Putamen (tissue), 1 donor: ENCODE data around the gene PALLD.

Experiments used
- DNase-seq: peaks from one replicate; pipeline ENCODE4 v3.0.0-alpha.2; 2016; ENCODE audit warnings: low spot score

PALLD gene

DNA sequence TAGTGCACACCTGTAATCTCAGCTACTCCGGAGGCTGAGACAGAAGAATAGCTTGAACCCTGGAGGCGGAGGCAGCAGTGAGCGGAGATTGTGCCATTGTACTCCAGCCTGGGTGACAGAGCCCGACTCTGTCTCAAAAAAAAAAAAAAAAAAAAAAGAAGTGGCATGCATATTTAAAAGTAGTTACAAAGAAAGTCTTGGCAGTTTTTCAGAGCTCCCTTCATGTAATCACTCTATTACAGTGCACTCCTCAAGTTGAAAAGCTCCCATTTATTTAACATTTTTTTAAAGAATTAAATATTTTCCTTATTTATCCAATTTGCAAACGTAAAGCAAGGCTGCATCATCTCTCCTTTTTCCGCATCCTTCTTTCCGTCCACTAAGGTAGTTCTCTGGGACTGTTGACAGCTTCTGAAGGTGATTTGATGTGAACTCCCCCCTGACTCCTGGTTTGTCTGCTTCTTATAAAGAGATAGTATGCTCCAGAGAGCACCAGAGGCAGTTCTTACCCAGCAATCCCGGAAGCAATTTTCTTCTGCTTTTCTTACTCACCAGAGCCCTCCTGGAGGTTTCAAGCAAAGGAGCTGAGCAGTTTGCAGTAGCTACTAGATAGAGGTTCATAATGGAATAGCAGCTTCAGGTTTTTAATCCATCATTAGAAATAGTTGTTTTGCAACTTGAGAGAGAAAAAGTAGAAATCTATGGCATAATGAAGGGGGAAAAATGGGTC lies 151.0 kb downstream of the PALLD start:
- DNase-seq = no peak

DNA sequence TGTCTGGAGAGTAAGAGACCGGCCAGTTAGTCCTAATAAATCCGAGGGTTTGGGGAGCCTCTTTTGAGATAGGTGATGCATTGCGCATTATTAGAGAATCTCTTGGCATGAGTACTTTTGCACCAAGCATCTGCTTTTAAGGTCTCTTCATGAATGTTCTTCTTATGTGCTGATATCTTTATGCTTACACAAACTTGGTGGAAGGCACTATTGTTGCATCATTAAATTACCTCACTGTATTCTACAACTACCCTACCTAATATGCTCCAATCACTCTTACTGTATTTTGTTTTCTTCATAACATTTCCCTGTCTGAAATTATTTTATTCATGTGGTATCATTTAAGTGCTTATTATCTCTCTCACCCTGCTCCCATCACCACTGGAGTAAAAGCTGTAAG lies 151.6 kb downstream of the PALLD start:
- DNase-seq = no peak

DNA sequence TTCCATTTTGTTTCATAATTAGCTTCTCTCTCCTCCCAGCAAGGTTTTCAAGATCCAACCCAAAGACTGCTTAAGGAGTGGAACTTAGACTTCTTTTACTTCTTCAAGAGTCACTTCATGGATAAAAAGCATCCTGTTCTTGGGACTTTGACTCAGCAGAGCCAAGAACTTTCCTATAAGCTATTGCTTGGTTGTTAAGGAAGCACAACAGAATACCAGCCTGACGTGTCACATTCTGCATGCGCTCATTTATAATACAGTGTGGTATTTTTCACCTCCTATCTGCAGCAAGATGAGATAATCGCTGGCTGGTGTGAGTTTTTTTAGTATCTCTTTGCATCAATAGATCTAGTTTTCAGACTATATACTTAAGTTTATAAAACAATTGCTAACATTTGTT lies 152.1 kb downstream of the PALLD start:
- no peak for DNase-seq

DNA sequence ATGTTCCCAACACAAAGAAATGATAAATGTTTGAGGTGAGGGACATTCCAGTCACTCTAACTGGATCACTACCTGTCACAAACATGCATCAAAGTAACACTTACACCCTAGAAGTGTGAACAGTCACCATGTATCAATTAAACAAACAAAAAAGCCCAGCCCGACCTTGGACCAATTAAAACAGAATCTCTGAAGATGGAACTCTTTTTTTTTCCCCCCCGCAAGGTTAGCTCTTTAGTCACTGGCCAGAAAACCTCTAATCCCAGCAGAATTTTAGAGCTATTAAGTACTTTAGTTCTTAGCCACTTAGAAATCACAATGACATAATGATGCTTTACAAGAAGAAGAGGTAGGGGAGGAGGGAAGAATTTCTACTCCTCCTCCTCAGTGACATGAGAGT lies 154.5 kb downstream of the PALLD start:
- no peak for DNase-seq

DNA sequence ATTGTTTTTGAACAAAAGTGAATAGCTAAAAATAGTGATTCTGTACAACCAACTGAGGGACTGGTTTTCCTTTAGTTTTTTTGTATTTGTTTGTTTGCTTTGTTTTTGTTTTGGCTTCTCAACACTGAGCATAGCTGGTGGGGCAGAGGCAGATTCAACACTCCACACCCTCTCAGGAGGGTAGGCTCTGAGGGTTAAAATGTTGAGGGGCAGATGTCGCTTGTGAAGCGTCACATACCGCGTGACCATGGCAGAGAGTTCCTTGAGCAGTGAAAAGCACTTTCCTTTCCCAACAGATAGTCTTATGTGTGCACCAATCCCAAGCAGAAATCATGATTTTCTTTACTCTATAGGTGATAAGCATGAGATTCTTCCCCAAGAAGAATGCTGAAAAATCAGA lies 155.0 kb downstream of the PALLD start:
- no peak for DNase-seq

DNA sequence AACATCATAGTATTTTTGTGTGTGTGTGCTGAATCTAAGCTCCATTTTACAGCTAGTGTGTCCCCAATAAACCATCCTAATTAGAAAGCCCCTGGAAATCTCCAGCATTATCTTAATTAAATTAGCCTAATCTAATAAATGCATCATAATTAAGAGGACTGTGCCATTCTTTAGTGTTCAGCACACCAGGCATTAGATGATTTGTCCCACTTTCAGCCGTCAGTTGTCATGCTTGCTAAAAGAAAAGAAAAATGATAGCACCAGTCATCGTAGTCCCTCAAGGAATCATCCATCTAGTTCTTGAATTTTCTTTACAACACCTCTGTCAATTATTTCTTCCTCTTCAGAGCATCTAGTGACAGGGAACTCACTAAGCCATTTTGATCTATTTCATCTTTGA lies 155.9 kb downstream of the PALLD start:
- DNase-seq = no peak

DNA sequence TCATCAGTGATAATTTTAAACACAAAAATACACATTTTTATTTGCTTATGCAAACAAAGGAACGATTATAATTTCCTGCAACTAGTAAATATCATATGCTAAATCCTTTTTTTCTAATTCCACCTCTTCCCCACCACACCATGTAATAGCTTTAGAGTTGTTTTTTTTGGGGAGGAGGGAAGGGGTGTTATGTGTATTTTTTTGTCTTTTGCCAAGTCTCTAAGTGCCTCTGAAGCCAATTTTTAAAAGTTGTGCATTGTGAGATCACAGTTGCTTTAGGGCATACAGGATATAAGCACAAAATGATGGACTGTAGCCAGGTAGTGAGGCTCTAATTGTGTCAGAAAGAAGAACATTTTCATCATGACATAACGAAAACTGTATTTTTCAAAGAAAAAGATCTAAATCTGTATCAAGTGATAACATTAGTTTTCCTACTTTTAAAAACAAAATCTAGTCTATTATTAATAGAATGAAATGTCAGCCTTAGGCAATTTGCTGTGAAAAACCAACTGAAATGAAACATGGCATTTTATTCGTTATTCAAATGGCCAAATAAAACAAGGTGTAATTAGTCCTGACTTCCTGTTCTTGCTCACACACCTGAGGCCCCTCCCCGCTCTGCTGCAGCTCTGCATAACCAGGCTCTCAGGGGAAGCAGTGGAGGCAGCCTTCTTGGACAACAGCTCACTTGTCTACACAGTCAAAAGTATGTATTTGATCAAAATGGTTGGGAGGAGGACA lies 157.4 kb downstream of the PALLD start:
- DNase-seq = no peak

DNA sequence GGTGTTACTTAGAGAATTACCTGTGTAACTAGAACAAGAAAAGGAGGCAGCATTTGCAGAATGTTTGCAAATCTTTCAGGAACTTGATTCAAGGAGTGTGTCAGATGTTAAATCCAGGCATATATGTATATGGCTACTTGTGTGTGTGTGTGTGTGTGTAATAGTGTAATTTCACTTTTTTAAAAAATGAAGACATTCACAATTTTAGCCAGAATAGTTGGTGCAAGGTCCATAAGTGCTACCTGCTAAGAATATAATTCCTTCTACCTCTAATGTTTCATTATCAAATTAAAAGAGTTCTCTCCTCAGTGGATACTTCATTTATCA lies 158.0 kb downstream of the PALLD start:
- no peak for DNase-seq

DNA sequence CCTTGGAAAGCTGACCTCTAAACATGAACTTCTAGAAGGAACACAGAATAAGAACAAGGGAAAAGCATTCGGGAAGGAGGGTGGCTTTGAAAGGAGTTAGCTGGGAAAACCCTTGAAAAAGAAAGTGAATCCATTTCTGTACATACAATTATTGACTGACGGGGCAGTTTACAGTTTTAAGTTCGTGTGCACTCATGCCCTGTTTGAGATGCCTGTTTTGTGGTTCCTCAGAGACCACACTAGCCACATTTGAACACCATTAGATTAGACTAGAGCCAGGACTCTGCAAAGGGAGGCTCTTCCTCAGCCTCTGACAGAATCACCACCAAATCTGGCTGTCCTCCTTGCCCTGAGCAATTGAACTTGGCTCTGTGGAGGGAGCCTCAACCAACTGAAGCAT lies 158.3 kb downstream of the PALLD start:
- no peak for DNase-seq

DNA sequence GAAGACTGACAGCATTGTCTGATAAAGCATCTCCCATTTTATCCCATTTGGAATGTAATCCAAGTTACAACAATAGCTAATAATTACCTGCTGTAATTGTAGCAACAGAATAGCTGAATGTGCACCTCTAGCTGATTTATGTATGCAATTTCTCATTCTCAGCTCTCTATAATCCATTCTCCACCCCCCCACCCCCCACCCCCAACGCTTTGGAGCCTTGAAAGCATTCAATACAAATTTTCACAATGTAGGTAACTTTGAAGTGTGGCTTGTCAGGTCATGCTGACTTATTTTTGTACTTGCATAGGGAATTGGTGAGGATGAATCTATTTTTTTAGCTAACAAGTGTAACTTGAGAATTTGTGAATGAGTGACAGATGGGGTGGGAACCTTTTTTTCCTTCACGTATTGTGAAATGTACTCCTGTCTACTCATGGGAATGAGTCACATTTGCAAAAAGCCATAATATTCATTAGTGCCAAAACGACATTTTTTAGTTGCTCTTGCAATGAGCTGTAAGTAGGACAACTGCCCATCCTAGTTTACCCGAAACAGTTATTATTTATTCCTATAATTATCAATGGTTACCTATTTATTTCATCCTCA lies 159.3 kb downstream of the PALLD start:
- DNase-seq = peak; percentile 55

DNA sequence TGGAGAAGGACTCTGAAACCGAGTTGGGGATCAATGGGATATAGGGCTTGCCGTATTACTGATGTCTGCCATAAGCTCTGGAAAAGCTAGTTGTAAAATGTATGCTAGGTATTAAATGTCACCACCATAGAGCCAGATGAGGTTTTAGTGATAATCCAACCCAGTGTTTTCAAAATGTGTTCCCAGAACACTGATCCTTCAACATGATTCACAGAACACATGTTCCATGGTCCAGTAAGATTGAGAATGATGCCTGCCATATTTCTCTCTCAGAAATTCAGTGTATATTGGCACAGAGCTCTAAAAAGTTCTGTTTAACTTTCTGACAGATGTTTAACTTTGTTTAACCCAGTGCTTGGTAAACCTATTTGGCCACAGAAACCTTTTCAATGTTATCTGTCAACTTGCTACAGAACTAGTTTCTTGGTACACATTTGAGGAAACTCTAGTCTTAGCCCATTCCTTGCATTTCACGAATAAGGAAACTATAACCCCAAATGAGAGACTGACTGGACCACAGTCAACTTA lies 160.2 kb downstream of the PALLD start:
- DNase-seq = no peak

DNA sequence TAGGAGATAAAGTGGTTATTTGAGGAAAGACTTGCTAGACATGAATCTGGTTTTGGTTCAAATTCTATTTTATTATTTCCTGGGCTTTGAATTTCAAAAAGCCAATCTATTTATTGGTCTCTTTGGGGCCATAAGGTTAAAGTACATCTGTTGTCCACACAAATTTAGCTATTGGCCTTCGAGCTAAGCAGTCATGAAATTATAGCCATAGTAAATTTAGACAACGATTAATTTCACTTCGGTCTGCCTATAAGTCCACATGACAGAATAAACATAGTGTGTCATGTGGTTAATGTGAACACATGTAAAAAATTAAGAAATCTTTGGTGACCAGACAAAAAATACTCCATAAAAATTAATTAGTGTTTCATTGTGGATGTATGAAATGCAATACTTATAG lies 161.9 kb downstream of the PALLD start:
- no peak for DNase-seq

DNA sequence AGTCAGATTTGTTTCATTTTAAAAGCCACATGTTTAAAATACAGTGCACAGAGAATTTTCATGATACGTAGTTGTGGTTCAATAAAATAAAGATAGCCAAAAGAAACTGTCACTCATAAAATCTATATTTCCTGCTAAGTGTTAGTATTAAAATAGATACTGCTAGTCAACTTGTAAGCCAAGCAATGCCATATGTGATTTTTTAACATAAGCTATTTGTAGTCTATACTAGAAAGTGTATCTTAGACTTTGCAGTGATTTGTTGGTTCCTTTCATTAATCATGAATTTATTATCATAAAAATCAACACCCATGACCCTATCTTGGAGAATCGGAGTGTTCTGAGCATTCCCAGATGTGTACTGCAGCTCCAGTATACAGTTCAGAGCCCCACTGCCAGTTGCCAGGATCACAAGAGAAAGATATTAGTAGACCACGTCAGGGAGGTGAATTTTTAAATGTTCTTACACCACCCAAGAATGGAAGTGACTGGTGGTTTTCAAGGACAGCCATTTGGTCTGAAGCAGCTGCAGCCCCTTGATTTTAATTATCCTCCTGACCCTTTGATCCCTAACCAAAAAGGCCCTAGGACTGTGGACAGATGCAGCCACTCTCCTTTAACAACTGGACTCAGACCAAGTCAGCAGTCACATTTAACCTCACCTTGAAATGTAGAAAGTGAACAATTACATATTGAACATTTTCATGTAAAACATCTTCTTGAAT lies 163.1 kb downstream of the PALLD start:
- DNase-seq = no peak

DNA sequence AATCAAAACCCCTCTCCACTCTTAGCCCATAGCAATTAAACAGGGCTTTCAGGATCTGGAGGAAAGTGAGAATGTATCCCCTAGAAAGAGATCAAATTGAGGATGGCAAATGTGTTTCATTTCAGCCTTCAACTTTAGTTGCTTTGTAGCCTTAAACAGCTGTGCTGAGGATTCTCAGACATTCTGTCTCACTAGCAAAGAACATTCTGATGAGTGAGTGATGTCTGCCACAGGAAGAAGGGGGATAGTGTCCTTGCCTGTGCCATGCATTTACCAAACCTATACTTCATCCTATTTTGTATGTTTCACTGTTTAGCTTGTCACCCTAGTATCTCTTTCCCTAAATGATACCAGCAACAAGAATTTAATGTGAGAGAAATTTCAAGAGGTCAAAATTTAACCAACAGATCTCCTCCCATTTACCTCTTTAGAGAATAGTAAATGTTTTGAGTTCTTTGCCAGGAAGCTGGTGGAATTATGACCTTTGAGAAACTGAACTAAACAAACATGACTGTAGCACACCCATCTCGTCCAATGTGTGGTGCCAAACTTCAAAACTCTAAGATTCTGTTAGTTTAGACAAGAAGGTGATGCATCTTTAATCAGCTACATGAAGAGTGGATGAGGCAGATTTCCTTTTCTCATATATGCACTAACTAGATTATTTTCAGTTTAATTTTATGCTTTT lies 165.6 kb downstream of the PALLD start:
- DNase-seq = no peak

DNA sequence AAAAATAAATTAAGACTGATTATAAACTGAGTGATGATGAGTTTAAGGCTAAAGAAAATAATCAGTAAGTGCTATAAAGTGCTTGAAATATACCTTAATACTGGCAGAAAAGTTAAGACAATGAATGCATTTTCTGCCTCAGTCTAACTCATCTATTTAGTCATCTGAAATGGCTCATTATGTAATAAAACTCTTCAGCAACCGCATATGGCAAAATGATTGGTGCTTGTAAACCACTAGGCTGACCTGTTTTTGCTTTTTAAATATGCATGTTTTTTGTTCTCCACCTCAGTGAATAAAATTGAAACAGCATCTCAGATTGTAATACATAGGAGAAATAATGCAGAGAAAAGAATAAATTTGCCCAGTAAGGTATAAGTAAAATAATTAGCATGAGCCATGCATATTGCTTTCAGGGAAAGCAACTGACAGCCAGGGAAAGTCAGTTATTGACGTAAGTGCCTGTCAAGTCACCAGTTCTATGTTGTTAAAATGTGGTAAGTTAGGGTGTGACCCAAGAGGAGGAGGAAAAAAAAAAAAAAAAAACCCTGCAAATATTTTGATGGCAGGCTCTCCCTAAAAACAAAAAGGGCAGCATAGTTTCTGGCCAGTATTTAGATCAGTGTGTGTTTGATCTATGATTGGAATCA lies 167.5 kb downstream of the PALLD start:
- no peak for DNase-seq

DNA sequence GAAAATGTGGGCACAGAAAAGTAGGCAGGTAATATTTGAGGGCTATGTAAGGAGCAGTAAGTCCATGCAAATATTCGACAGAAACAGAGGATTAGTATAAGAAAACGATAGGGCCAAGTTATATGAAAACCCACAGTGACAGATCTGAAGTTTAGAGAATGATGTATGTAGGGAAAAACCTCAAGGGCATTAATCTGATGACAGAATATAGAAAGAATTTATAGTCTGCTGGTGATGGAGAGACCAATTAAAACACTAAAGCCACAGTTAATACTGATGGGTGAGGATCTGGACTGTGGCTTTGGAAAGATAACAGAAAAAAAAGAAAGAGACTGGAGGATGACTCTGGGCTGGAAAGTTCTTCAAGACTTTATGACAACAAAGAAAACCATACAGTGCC lies 169.7 kb downstream of the PALLD start:
- no peak for DNase-seq

DNA sequence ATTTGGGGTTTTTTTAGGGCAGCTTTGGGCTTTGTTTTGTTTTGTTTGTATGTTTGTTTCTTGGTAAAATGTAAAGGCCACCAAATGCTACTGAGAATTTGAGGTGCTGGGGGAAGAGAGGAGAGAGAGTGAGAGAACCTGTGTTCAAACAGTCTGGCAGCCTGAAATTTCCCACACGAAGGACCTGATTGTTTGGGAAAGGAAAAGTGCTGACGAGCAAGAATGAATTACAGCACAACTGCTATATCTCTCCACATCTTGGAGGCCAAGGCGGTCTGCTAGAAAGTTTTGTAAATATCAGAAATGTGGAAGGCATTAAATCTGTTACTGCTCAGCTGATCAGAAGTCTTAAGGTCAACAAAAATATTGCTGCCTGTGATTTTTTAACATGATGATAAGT lies 170.5 kb downstream of the PALLD start:
- DNase-seq = no peak

DNA sequence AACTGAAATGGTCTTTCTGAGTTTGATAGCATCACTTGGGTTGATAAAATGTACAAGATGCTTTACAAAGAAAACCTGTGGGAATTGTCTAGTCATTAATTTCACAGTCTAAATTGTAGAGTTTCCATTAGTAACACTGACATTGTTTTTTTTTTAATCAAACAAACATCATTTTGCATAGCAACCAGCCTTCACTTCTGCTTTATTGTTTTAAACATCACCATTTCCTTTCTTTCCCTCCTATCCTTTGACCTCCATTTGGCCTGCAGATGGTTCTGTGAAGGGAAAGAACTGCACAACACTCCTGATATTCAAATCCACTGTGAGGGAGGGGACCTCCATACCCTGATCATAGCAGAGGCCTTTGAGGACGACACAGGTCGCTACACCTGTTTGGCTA lies 171.1 kb downstream of the PALLD start:
- DNase-seq = no peak

DNA sequence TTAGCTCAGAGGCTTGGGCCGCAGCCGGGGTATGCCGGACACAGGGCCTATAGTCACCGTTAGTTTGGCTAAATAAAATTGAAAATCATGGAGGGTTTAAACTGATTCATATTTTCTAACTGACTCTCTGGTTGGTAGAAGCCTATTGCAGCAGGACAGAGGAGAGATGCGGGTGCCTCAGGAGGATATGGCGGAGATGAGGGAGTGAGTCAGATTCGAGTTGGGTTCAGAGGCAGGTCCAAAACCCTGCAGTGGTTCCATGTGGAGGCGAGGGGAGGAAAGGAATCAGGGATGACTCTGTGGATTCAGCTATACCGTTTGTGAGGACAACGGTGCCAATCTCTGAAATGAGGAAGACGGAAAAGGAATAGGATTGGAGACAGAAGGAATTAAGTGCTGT lies 176.6 kb downstream of the PALLD start:
- no peak for DNase-seq

DNA sequence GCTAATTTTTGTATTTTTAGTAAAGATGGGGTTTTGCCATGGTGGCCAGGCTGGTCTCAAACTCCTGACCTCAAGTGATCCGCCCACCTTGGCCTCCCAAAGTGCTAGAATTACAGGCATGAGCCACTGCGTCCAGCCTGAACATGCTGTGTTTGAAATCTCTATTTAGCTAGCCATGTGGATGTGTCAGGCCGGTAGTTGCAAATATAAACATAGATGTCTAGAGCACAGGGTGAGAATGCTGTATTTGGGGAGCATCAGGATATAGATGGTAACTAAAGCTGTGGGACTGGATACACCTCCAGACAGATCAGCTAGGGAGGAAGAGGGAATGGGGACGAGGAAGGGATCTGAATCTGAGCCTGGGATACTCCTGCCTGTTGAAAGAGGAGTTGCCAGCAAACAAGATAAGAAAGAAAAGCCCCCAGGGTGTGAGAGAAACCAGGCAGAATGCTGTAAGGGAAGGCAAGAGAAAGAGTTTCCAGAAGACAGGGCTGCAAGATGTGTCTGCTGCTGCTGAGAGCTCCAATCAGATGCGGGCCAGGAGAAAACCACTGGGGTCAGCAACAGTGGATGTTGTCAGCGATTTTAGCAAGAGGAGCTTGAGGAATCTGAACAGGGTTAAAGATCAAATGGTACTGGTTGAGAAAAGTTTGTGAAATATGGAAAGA lies 177.4 kb downstream of the PALLD start:
- DNase-seq = no peak

DNA sequence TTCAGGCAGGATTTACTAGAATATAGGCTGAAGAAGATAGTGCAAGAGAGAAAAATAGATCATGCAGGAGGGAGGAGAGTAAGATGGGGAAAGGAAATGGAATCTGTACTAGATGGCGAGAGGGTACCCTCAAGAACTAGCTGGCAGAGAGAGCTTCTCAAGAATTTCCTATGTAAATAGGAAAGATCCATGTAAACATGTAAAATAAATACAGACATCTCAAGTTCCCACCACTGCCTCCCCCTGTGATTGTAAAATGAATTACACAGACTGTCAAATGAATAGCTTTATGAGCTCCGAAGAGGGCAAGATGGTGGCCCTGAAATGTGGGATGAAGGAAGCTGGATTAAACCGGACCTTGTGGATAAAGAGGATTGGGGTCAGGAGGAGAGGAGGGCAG lies 178.0 kb downstream of the PALLD start:
- DNase-seq = no peak
